Stimulated activated CD8-positive, alpha-beta memory T cell treated with anti-CD3 and anti-CD28 coated beads, Interleukin-7, amount 100 ng/mL, for 48 hours (primary cell): ENCODE data around the gene FAM199X.
"Not testable (repeated sequence)": the region's sequence is repeated elsewhere in the genome, so short reads cannot be mapped to it uniquely, and the experiment has no call there.

Source experiments
- DNase-seq, 2 donors: peaks; one replicate each; pipeline ENCODE4 v3.0.0-alpha.2; 2020; ENCODE audit warnings: low read depth in 1 of 2; ENCODE audit errors: extremely low read depth in 1 of 2

Gene FAM199X

DNA sequence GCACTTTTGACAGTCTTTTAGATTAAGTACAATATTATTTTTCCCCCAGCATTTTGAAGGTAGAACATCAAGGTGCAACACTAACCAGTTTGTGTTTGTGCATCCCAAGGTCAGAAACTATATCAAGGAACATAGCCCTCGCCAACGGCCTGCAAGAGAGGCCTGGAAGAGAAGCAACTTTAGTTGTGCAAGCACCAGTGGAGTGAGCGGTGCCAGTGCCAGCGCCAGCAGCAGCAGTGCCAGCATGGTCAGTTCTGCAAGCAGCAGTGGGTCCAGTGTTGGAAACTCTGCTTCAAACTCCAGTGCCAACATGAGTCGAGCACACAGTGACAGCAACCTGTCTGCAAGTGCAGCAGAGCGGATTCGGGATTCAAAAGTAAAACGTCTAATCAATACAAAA lies 21.7 kb downstream of the FAM199X start:
- DNase-seq, result no peak

DNA sequence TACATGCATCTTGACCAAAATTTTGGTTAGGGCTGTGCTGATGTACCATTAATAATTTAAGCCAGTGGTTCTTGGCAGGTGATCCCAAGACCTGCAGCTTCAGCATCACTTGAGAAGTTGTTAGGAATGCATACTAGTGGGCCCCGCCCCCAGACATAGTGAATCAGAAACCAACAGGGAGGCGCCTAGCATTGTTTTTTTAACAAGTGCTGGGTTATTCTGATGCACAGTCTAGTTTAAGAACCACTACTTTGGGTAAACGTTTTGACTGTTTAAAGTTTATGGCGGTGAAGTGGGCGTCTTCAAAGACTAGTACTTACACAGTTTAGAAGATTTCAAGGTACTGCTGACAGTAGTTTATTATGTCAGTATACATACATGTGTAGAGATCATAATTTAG lies 23.6 kb downstream of the FAM199X start:
- DNase-seq, result no peak

DNA sequence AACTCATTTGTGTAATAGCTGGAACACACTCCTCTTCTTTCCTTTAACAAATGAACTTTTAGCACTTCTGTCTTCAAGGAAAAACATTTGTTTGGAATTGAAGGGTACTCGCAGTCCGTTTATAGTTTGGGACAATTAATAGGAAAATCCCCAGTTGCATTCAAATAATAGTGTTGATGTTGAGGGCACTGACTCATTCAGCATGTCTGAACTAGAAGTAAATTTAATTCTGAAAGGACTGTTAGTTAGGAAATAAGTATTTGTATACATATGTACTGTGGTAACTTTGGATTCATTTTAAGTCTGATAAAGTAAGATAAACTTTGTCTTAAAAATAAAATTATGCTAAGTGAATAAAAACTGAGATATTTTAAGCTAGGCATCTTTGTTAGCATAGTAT lies 27.2 kb downstream of the FAM199X start:
- no peak for DNase-seq

DNA sequence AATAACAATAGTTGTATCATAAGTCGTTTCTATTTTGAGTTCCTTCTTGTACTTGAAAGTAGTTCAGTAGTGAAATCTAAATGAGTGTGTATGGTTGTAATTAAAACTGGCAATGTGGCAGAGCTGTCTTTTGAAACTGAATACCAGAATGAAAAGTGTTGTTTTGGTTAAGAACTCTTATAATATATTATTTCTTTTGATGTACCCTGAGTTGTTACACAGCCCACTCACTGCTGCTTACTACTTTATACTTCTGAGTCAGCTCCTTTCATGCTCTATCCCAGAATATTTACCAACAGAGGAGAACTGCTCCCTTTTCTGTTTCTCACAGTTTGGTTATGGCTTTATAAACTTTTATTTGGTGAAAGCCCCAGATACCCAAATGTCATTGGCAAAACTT lies 28.8 kb downstream of the FAM199X start:
- no peak for DNase-seq

DNA sequence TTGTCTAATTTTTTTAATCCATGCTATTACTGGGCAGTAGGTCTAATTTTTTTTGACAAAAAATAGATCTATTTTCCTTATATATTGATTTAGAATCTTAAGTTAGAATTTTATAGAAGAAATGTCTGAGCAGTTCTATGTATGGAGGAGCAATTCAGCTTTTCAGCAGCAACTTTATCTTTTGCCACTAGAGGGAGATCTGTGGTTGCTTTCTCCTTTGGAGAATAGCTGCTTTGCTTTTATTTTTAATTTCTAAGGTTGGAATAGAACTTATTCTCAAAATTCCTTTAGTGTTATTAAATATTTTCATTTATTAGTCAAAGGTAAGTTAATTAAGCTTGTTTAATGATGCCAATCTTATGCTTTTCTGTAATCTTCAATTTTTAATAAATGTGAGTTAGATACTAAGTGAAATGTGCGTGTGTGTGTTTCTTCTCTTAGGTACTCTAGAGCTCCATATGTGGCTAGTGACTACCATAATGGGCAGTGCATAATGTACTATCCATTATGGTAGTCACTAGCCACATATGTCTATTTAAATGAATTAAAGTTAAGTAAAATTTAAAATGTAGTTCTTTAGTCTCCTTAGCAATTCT lies 29.3 kb downstream of the FAM199X start:
- DNase-seq, result no peak

DNA sequence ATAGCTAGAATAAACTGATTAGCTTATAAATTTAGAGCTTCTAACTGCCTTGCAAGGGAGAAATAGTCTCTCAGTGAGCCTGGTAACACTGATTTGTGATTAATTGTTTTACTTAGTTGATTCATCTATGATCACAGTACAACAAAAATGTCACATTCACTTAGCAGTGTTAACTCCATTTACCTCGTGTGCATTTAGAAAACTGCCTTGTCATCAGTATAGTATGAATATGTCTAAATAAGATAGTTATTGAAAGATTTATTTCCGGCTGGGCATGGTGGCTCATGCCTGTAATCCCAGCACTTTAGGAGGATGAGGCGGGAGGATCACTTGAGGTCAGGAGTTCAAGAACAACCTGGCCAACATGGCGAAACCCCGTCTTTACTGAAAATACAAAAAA lies 39.3 kb downstream of the FAM199X start:
- DNase-seq, result no peak

DNA sequence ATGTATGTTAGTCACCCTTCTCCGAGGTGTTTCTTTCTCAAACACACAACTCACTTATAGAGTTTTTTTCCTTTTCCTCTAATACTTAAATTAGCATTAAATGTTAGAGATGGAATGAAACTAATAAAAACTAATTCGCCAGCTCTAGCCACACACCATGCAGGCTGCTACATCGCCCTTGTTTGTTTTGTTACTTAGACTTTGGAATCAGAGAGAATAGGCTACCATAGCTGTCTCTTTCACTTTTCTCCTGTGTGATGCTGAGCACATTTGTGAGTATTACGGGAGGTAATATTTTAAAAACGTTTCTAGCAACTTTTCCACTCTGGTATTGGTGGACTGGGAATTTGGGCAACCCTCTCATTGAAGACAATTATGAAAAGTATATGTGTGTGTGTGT lies 44.9 kb downstream of the FAM199X start:
- DNase-seq, result no peak

DNA sequence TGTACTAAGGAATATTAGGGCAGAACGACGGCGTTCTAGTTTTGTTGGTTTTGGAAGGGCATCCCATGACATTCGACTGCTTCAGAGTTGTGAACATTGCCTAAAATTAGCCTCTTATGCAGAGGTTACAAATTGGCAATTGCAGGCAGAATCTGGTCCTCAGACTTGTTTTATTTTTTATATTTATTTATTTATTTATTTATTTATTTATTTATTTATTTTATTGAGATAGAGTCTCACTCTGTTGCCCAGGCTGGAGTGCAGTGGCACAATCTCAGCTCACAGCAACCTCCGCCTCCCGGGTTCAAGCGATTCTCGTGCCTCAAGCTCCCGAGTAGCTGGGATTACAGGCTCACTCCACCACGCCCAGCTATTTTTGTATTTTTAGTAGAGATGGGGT lies 63.8 kb downstream of the FAM199X start:
- DNase-seq, result not testable (repeated sequence)
